GM06990 (cell line): ENCODE data around the gene POLN.

Experiments
- DNase-seq: peaks from one replicate; pipeline ENCODE4 v3.0.0-alpha.2; 2011; ENCODE audit not compliant: insufficient read length; ENCODE audit errors: extremely low read depth
- H3K27me3 ChIP-seq: replicated peaks from 2 replicates; pipeline ENCODE4 v1.6.0; 2011; ENCODE audit warnings: low read length; ENCODE audit not compliant: control insufficient read depth, insufficient read depth
- H3K36me3 ChIP-seq: 2 replicates; pipeline ENCODE4 v1.5.1; 2011; ENCODE audit warnings: low read length; ENCODE audit not compliant: control insufficient read depth, insufficient read depth
- H3K4me3 ChIP-seq: replicated peaks from 2 replicates; pipeline ENCODE4 v1.5.1; 2011; ENCODE audit warnings: low read depth, mild to moderate bottlenecking, control low read depth, low read length
- TF ChIP-seq, protein P1 (sequence below): IDR thresholded peaks from 2 replicates; pipeline ENCODE4 v1.5.1; 2011; ENCODE audit warnings: low read length, control low read depth, mild to moderate bottlenecking, inconsistent platforms; ENCODE audit not compliant: insufficient read depth, poor library complexity, severe bottlenecking

The POLN gene

DNA sequence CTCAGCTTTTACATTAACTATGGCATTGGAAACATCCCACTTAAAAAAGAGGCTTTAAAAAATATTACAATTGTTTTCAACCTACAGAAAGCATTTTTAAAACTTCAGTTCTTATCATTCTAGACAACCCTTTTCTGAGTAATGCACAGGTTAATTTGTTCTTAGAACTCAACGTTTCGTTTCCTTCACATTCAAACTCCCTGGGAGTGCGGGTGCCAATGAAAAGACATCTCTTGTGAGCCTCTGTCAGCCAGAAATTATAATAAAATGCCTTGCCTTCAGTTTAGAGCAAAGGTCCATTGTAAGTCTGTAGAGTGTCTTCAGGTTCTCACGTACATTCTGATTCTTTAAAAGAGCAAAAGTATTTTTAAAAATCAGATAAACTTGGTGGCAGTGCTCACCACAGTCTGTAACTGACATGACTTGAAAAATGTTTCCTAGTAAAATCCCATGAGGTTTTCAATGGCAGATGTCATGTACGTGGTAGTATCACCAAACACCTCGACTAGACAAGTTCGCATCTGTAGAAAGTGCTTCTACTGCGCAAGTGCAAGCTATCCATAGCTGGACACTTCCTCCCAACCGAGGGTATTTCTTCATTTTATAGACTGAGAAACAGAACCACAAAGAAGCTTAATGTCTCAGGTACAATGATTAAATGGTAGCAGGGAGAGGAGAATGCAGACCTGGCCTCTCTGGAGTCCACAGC is 65.8 kb downstream of the POLN start:
- DNase-seq, result no peak
- TF ChIP-seq, protein P1, sequence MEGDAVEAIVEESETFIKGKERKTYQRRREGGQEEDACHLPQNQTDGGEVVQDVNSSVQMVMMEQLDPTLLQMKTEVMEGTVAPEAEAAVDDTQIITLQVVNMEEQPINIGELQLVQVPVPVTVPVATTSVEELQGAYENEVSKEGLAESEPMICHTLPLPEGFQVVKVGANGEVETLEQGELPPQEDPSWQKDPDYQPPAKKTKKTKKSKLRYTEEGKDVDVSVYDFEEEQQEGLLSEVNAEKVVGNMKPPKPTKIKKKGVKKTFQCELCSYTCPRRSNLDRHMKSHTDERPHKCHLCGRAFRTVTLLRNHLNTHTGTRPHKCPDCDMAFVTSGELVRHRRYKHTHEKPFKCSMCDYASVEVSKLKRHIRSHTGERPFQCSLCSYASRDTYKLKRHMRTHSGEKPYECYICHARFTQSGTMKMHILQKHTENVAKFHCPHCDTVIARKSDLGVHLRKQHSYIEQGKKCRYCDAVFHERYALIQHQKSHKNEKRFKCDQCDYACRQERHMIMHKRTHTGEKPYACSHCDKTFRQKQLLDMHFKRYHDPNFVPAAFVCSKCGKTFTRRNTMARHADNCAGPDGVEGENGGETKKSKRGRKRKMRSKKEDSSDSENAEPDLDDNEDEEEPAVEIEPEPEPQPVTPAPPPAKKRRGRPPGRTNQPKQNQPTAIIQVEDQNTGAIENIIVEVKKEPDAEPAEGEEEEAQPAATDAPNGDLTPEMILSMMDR, result no peak
- H3K36me3 ChIP-seq, result no peaks in the 10 kb centered on the region
- H3K4me3 ChIP-seq, result no peak overlapping the region
- H3K27me3 ChIP-seq, result no peaks in the 10 kb centered on the region

DNA sequence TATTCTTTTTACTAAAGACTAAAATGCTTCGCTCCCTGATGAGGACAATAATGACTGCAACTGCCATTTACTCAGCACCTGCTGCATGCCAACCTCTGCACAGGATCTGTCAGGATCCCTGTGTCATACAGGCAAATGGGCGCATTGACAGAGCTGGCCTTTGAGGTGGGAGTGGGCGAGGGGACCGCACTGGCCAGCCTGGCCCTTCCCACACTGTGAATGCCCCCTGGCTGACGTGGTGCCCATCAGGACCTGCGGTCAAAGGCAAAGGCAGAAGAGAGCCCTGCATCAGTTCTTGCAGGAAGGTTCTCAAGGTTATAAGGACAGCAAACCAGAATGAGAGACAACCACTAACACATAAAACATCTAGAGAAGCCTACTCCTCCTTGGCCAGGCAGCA is 67.9 kb downstream of the POLN start:
- H3K36me3 ChIP-seq, result no peaks in the 10 kb centered on the region; the same call in 1 of the 2 replicates
- TF ChIP-seq, protein P1, result no peak
- H3K27me3 ChIP-seq, result no peaks in the 10 kb centered on the region
- H3K4me3 ChIP-seq, result no peak overlapping the region
- DNase-seq, result no peak

DNA sequence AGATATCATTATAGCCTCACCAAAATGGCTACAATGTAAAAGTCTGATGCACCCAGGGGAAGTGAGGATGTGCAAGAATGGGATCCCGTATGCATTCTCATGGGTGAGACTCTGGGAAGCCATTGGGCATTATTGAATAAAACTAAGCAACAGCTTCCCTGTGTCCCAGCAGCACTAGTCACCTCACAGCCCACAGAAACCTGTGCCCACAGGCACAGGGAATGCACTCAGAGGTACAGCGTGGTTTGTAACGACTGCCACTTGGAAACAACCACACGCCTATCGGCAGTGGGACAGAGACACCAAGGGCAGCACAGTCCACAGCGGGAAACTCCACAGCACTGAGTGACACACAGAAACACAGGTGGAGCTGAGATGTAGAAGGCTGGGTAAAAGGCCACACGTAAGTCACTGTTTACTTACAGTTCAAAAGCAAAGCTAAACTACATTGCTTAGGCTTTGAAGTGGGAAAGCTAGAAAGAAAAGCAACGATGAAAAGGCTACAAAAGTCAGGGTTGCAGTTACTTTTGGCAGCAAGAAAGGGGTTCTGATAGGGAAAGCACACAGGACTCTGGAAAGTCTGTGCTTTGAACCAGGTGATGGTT is 69.2 kb downstream of the POLN start:
- TF ChIP-seq, protein P1, result no peak
- no peak overlapping the region for H3K4me3 ChIP-seq
- no peaks in the 10 kb centered on the region for H3K27me3 ChIP-seq
- H3K36me3 ChIP-seq, result no peaks in the 10 kb centered on the region; the same call in 1 of the 2 replicates
- no peak for DNase-seq

DNA sequence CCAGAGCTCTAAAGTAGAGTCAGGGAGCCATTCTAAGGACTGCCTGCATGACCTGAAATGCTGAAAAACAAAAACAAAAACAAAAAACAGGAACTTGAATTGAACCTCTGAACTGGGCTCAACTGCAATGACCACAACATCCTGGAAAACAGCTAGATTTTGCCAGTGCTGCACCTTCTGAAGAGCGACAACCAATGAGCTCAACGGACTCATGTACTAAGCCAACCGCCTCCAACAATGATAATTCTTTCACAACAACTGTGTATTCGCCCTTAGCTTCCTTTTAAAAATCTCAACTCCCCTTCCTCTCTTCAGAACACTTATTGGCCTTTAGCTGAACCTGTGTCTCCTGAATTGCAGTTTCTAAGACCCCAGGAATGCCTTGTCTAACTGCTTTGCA is 69.8 kb downstream of the POLN start:
- Histone ChIP-seq H3K36me3 (no peaks in the 10 kb centered on the region; the same call in 1 of the 2 replicates), H3K27me3 (no peaks in the 10 kb centered on the region), H3K4me3 (no peak overlapping the region)
- no peak for DNase-seq
- TF ChIP-seq, protein P1, result no peak

DNA sequence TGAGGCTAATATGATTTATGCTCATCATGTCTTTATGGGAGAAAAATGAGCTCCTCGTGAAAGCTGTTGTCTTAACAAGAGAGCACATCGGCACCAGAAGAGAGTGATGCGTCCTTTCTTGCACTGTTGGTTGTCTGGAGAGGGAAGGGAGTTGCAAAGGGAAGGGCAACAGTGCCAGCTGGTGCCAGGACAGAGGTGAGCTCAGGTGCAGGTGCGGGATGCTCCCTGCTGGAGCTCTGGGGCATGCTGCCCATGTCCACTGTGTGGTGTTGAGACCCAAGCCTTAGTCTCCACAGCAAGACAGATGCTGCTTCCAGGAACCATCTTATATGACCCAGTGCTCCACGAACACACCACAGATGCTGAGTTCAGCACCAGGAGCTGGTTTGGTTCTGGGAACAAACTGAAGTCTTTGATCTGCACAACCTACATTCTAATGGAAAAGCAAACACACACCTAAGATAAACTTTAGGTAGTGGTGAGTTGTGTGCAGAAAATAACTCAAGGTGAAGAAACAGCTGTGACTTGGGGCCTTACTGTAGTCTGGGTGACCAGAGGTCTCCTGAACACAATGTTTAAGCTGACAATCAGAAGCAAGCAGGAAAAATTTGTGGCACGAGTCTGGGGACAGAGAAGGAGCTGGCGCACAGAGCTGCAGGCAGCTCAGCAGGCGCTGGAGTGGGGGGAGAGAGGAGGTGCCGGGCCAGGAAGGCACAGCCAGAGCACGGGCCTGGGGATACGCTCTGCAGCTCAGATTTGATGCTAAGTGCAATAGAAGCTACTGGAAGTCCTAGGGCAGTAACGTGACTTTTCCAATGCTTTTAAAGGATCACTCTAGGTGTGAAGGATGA is 73.2 kb downstream of the POLN start:
- Histone ChIP-seq H3K4me3 (no peak overlapping the region), H3K36me3 (no peaks in the 10 kb centered on the region; the same call in 1 of the 2 replicates), H3K27me3 (no peaks in the 10 kb centered on the region)
- TF ChIP-seq, protein P1, result no peak
- no peak for DNase-seq
